Measurements from ENCODE around the gene WIPF2. TPM values are rescaled to one million over a fixed set of nuclear protein-coding genes. Genes with fewer than 3 reads are reported as not detected.

Gene WIPF2
- total and polyA plus RNA-seq, 2 of the 8 experiments (the other 6 are each of a cell fraction or from before 2014, with no cell fraction given): 6.9 to 25.3 TPM

DNA sequence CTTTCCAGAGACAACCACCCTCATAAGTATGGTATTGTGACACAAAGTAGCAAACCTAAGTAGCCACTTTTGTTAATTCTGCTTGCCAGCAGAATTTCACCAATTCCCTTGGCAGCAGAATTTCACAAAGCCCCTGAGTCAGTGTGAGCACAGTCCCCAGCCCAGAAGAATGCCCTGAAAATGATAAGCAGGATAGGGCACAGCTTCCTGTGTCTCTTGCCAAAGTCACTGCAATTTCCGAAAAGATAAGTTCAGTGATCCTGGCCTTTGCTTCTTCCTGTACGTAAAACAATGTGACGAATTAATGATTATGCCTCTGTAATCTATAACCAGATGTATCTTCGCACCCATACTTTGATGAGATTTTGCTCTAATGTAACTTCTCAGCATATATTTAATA, 16.0 kb upstream of the WIPF2 start:
- Histone ChIP-seq H4K8ac (ENCODE audit: extremely low read depth, insufficient read depth, low read length) (no peak overlapping the region), H3K14ac (ENCODE audit: insufficient read length) (no peak overlapping the region), H3K27ac (ENCODE audit: low read depth, low read length) (no peak overlapping the region), H3K56ac (replicated peaks; ENCODE audit: insufficient read length, low read depth, low read length) (no peak overlapping the region), H4K5ac (ENCODE audit: insufficient read length, low read depth, low read length) (no peak overlapping the region), H3K4me1 (replicated peaks in 1 of 4; ENCODE audit: control insufficient read depth in 3 of 4, insufficient read depth in 4 of 4, low read length in 3 of 4) (no peaks in the 10 kb centered on the region), H2BK20ac (ENCODE audit: low read length) (no peak overlapping the region), H3K23me2 (ENCODE audit: low read depth, low read length) (no peaks in the 10 kb centered on the region), H2AK5ac (ENCODE audit: low read depth, low read length) (no peak overlapping the region), H3K79me1 (ENCODE audit: low read depth, low read length) (no peaks in the 10 kb centered on the region), H3K9me3 (ENCODE audit: insufficient read depth in 2 of 2, low read depth in 1 of 2, low read length in 1 of 2) (no peaks in the 10 kb centered on the region), H3K36me3 (ENCODE audit: control insufficient read depth in 2 of 4, insufficient read depth in 4 of 4, low read length in 3 of 4) (no peaks in the 10 kb centered on the region), H3K27me3 (replicated peaks in 1 of 4; ENCODE audit: control insufficient read depth in 3 of 4, extremely low read depth in 1 of 4, insufficient read depth in 3 of 4, low read length in 3 of 4) (no peaks in the 10 kb centered on the region), H2BK12ac (ENCODE audit: low read depth, low read length) (no peak overlapping the region), H2BK15ac (ENCODE audit: low read length) (no peak overlapping the region), H3K4ac (replicated peaks; ENCODE audit: insufficient read length, low read depth, low read length) (no peak overlapping the region), H2AFZ (ENCODE audit: low read length) (no peak overlapping the region), H3K18ac (ENCODE audit: extremely low read depth, low read length) (no peak overlapping the region), H4K91ac (replicated peaks; ENCODE audit: insufficient read length, low read length) (no peak overlapping the region), H3K4me3 (ENCODE audit: extremely low read depth in 1 of 4, insufficient read depth in 2 of 4, low read depth in 3 of 4, low read length in 4 of 4) (no peak overlapping the region), H3K23ac (ENCODE audit: insufficient read length) (no peak overlapping the region), H3K79me2 (ENCODE audit: control insufficient read depth in 1 of 2, insufficient read depth in 2 of 2, low read length in 2 of 2) (no peaks in the 10 kb centered on the region), H3K4me2 (ENCODE audit: insufficient read depth in 1 of 2, low read depth in 2 of 2, low read length in 2 of 2) (no peak overlapping the region), H3K9ac (replicated peaks in 1 of 4; ENCODE audit: extremely low read depth in 1 of 4, low read depth in 3 of 4, low read length in 3 of 4) (no peak overlapping the region), H2BK120ac (replicated peaks; ENCODE audit: low read depth, low read length) (no peak overlapping the region), H4K20me1 (replicated peaks in 1 of 2; ENCODE audit: control insufficient read depth in 1 of 2, insufficient read depth in 2 of 2, low read length in 2 of 2) (no peaks in the 10 kb centered on the region), H2BK5ac (ENCODE audit: low read depth, low read length) (no peak overlapping the region)
- 88% methylated on average over 4 of the region's 4 CpGs; no CpG with 5 or more reads in 1 of the 2 experiments for WGBS, 2 experiments (ENCODE audit: extremely low coverage in 1 of 2, insufficient coverage in 1 of 2, insufficient read length in 1 of 2, insufficient replicate concordance in 2 of 2, low coverage in 1 of 2, low lambda C conversion rate in 2 of 2, missing lambda C conversion rate in 1 of 2)
- TF ChIP-seq ATF3 (IDR thresholded peaks at IDR 0.05; ENCODE audit: insufficient read depth, low read depth, low read length): no peak
- no peak for TF ChIP-seq RXRA (IDR thresholded peaks at IDR 0.05; ENCODE audit: insufficient read depth, low read depth, low read length)
- POLR2A ChIA-PET (ENCODE audit: partially characterized antibody): interaction anchor here (0.6 to 1.5 kb wide), 3 partner anchors 15 to 85 kb away, joined by 3 to 7 read pairs (median 4); no protein-coding TSS in a partner anchor
- DNase-seq (ENCODE audit: low read depth in 1 of 2, low spot score in 2 of 2) (no peak), FAIRE-seq (no peak)
- CTCF ChIA-PET (ENCODE audit: partially characterized antibody): interaction anchor here (0.6 to 5.9 kb wide), 11 partner anchors 7 to 197 kb away, joined by 3 to 61 read pairs (median 5); partner anchors contain the start of genes NR1D1 and WIPF2
